LNCAP (cell line): ENCODE data around the gene RHO.

Experiments used
- CTCF ChIP-seq: fragments of 450-650 bp; IDR thresholded peaks from 2 replicates; pipeline ENCODE4 v1.5.1; 2017; ENCODE audit warnings: mild to moderate bottlenecking

Gene RHO

GRCh38 chr3:129514110-129514509 is 14.3 kb upstream of the RHO start:
- no peak for TF ChIP-seq CTCF

- no peak for TF ChIP-seq CTCF
These were observed 13.9 kb upstream of the RHO start for GRCh38 chr3:129514563-129514962.

GRCh38 chr3:129517516-129517915 is 10.9 kb upstream of the RHO start:
- TF ChIP-seq CTCF: no peak

- TF ChIP-seq CTCF: no peak
These were observed 10.3 kb upstream of the RHO start for GRCh38 chr3:129518038-129518561.

- no peak for TF ChIP-seq CTCF
These were observed 9.9 kb upstream of the RHO start for GRCh38 chr3:129518581-129518980.

- TF ChIP-seq CTCF: no peak
These were observed 9.0 kb upstream of the RHO start for GRCh38 chr3:129519449-129519848.

- TF ChIP-seq CTCF: no peak
These were observed 8.3 kb upstream of the RHO start for GRCh38 chr3:129519896-129520715.

GRCh38 chr3:129520960-129521359 is 7.5 kb upstream of the RHO start:
- no peak for TF ChIP-seq CTCF
